ENCODE results near the gene PIPOX. TPM values are rescaled to one million over a fixed set of nuclear protein-coding genes. Genes with fewer than 3 reads are reported as not detected.
A peak's percentile ranks its signal among the peaks of the same experiment; 100 is the strongest.

Gene PIPOX
- total and polyA plus RNA-seq, 2 donors from 2014 or later = 2.8 to 78.0 TPM

DNA sequence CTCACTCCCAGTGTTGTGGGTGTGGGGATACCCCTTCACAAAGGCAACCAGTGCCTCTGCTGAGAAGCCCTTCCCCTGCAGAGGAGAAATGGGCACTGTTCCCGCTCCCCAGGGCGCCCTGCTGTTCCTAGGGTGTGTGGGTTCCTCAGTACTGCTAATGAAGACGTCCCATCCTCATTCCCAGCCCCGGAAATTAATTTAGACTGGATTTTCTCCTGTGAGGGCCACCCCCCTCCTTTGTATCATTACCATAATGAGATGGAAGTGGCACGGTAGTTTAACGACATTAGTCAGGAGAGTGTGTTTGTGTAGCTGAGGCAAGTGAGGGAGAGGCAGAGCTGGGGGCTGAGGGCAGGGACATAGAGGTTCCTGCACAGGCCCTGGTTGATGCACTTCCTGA lies 53.2 kb downstream of the PIPOX start:
- no peak overlapping the region for H3K27ac ChIP-seq (ENCODE audit: low read depth in 2 of 2, low read length in 2 of 2)
- no peaks in the 10 kb centered on the region for H3K9me3 ChIP-seq (ENCODE audit: control insufficient read depth in 2 of 3, insufficient read depth in 1 of 3, low read length in 3 of 3)
- H3K9ac ChIP-seq (ENCODE audit: low read length in 3 of 3) = no peak overlapping the region
- TF ChIP-seq, protein P1, sequence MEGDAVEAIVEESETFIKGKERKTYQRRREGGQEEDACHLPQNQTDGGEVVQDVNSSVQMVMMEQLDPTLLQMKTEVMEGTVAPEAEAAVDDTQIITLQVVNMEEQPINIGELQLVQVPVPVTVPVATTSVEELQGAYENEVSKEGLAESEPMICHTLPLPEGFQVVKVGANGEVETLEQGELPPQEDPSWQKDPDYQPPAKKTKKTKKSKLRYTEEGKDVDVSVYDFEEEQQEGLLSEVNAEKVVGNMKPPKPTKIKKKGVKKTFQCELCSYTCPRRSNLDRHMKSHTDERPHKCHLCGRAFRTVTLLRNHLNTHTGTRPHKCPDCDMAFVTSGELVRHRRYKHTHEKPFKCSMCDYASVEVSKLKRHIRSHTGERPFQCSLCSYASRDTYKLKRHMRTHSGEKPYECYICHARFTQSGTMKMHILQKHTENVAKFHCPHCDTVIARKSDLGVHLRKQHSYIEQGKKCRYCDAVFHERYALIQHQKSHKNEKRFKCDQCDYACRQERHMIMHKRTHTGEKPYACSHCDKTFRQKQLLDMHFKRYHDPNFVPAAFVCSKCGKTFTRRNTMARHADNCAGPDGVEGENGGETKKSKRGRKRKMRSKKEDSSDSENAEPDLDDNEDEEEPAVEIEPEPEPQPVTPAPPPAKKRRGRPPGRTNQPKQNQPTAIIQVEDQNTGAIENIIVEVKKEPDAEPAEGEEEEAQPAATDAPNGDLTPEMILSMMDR (IDR thresholded peaks at IDR 0.05; ENCODE audit: borderline replicate concordance, extremely low read depth, insufficient read depth) = no peak
- no peaks in the 10 kb centered on the region for H3K27me3 ChIP-seq (ENCODE audit: control insufficient read depth, insufficient read depth, low read length)
- FAIRE-seq = no peak
- peaks cover 0 to 77% (median 30%) of the 10 kb centered on the region in 3 donors for H3K36me3 ChIP-seq (ENCODE audit: control insufficient read depth in 2 of 3, insufficient read depth in 3 of 3, low read length in 3 of 3)
- no peak overlapping the region for H3K4me3 ChIP-seq (ENCODE audit: low read length in 3 of 3)
- H3K4me1 ChIP-seq (ENCODE audit: control insufficient read depth in 2 of 3, insufficient read depth in 2 of 3, low read depth in 1 of 3, low read length in 3 of 3) = no peaks in the 10 kb centered on the region
- intact Hi-C loops (cut with DNase I) = no loop called here
- DNase-seq = no peak

DNA sequence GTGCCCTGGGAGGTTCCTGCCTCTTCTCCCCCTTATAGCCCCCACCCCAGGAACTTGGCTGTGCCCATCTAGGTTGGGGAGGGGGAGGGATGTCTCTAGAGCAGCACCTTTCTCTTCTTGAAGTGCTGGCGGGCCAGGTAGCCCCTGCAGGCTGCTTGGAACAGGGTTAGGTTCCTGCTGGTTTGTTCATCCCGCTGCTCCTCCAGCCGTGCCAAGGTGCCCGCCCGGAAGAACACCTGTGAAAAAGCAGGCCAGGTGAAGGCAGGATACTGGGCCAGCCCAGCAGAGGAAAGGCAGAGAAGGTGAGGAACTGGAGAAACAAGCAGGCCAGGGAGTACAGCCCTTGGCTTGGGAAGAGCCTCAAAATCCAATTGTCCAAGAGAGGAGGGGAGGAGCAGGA lies 56.6 kb downstream of the PIPOX start:
- TF ChIP-seq, protein P1 (IDR thresholded peaks at IDR 0.05; ENCODE audit: borderline replicate concordance, extremely low read depth, insufficient read depth) = no peak
- no peak for FAIRE-seq
- H3K4me1 ChIP-seq (ENCODE audit: control insufficient read depth in 2 of 3, insufficient read depth in 2 of 3, low read depth in 1 of 3, low read length in 3 of 3) = peaks cover 0 to 5% (median 0%) of the 10 kb centered on the region in 3 donors
- no peak overlapping the region for H3K4me3 ChIP-seq (ENCODE audit: low read length in 3 of 3)
- no peaks in the 10 kb centered on the region for H3K27me3 ChIP-seq (ENCODE audit: control insufficient read depth, insufficient read depth, low read length)
- H3K27ac ChIP-seq (ENCODE audit: low read depth in 2 of 2, low read length in 2 of 2) = no peak overlapping the region
- H3K36me3 ChIP-seq (ENCODE audit: control insufficient read depth in 2 of 3, insufficient read depth in 3 of 3, low read length in 3 of 3) = peaks cover 0 to 57% (median 26%) of the 10 kb centered on the region in 3 donors
- no peak for DNase-seq
- H3K9me3 ChIP-seq (ENCODE audit: control insufficient read depth in 2 of 3, insufficient read depth in 1 of 3, low read length in 3 of 3) = no peaks in the 10 kb centered on the region
- intact Hi-C loops (cut with DNase I) = no loop called here
- no peak overlapping the region for H3K9ac ChIP-seq (ENCODE audit: low read length in 3 of 3)

DNA sequence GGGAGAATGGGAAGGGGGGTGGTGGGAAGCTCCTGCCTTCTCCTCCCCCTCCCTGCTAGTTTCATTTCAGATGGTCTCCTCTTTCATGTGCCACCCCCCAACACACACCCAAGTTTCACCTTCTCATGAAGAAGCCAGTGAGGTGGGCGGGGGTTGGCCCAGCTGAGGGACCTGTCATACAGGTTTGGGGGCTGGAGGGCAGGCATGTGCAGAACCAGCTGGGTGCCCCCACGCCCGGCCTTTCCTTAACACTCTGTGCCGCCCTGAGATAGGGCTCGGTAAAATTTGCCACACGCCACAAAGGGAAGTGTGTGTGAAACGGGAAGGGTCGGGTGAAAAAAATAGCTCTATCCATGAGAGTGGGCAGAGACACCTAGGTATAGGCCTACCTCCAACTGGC lies 57.4 kb downstream of the PIPOX start:
- Histone ChIP-seq H3K4me3 (ENCODE audit: low read length in 3 of 3) (no peak overlapping the region), H3K27me3 (ENCODE audit: control insufficient read depth, insufficient read depth, low read length) (no peaks in the 10 kb centered on the region), H3K9me3 (ENCODE audit: control insufficient read depth in 2 of 3, insufficient read depth in 1 of 3, low read length in 3 of 3) (no peaks in the 10 kb centered on the region), H3K9ac (ENCODE audit: low read length in 3 of 3) (no peak overlapping the region), H3K4me1 (ENCODE audit: control insufficient read depth in 2 of 3, insufficient read depth in 2 of 3, low read depth in 1 of 3, low read length in 3 of 3) (peaks cover 0 to 5% (median 0%) of the 10 kb centered on the region in 3 donors), H3K27ac (ENCODE audit: low read depth in 2 of 2, low read length in 2 of 2) (no peak overlapping the region), H3K36me3 (ENCODE audit: control insufficient read depth in 2 of 3, insufficient read depth in 3 of 3, low read length in 3 of 3) (peaks cover 0 to 51% (median 27%) of the 10 kb centered on the region in 3 donors)
- TF ChIP-seq, protein P1 (IDR thresholded peaks at IDR 0.05; ENCODE audit: borderline replicate concordance, extremely low read depth, insufficient read depth) = no peak
- intact Hi-C loops (cut with DNase I) = no loop called here
- FAIRE-seq (no peak), DNase-seq (no peak)

DNA sequence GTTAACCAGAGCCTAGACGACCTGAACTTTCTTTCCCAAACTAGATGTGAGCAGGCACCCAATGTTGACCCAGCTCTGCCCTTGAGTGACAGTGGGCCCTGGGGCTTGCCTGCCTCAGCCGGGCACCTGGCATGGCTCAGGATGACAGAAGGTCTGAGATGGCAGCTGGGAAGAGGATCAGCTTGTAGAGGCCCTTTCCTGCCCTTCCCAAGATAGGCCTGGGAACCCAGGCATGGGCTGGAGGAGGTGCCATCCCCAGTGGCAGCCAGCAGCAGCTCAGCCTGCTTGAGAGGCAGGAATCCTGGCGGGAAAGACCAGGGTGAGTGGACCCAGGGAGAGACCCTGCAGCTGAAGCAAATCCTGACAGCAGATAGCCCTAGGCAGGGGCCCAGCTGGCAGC lies 59.1 kb downstream of the PIPOX start:
- H3K36me3 ChIP-seq (ENCODE audit: control insufficient read depth in 2 of 3, insufficient read depth in 3 of 3, low read length in 3 of 3) = peaks cover 0 to 44% (median 23%) of the 10 kb centered on the region in 3 donors
- peaks cover 0 to 8% (median 0%) of the 10 kb centered on the region in 3 donors for H3K4me1 ChIP-seq (ENCODE audit: control insufficient read depth in 2 of 3, insufficient read depth in 2 of 3, low read depth in 1 of 3, low read length in 3 of 3)
- DNase-seq = no peak
- FAIRE-seq = no peak
- H3K9me3 ChIP-seq (ENCODE audit: control insufficient read depth in 2 of 3, insufficient read depth in 1 of 3, low read length in 3 of 3) = no peaks in the 10 kb centered on the region
- no peak overlapping the region for H3K9ac ChIP-seq (ENCODE audit: low read length in 3 of 3)
- TF ChIP-seq, protein P1 (IDR thresholded peaks at IDR 0.05; ENCODE audit: borderline replicate concordance, extremely low read depth, insufficient read depth) = no peak
- peak overlapping the region in 1 of 2 donors; percentile 71 for H3K27ac ChIP-seq (ENCODE audit: low read depth in 2 of 2, low read length in 2 of 2)
- no peaks in the 10 kb centered on the region for H3K27me3 ChIP-seq (ENCODE audit: control insufficient read depth, insufficient read depth, low read length)
- no peak overlapping the region for H3K4me3 ChIP-seq (ENCODE audit: low read length in 3 of 3)
- intact Hi-C loops (cut with DNase I) = no loop called here

All from kidney (tissue), 14 donors.